GM10266 (cell line): ENCODE results near the gene C16orf92.

Source experiments
- DNase-seq: peaks from one replicate; pipeline ENCODE4 v3.0.0; 2012; ENCODE audit errors: extremely low spot score
- CTCF ChIP-seq: IDR thresholded peaks from 2 replicates; pipeline ENCODE4 v1.5.1; 2012; ENCODE audit warnings: mild to moderate bottlenecking, low read depth; ENCODE audit not compliant: control insufficient read depth, insufficient read depth; ENCODE audit errors: missing control alignments

Gene C16orf92

DNA sequence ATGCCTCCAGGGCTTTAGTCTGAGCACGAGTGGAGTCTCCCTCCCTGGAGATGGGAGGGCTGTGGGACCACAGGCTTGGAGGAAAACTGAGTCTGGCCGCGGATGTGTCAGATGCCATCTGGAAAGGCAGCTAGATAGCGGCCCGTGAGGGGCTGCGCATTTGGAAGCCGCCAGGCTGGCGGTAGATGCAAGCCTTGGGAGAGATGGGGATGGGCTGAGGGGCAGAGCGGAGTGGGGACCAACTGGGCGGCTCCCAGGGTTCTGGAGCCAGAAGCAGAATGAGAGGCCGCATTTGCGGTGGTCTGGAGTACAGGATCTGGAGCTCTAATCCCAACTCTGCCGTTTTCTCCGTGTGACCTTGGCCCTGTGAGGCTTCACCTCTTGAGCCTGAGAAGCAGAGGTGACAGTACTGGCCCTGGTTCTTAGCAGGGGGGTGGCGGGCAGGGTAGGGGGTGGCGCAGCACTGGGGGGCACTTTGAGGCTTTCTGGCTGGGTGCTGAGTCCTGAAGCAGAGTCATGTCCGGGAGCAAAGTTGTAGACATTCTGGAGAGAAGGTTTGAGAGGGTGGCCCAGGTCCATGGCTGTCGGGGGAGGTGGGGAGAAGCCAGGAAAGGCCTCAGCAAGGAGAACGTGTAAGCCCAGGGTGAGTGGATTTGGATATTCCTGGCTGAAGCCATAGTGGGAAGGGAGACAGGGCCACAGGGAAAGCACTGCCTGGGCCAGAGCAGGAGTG is 20.2 kb upstream of the C16orf92 start:
- TF ChIP-seq CTCF, result no peak
- DNase-seq, result no peak

- TF ChIP-seq CTCF, result no peak
- DNase-seq, result no peak
Measured at GRCh38 chr16:30003670-30004423, 19.2 kb upstream of the C16orf92 start.

GRCh38 chr16:30004424-30004776 is 18.6 kb upstream of the C16orf92 start:
- no peak for DNase-seq
- no peak for TF ChIP-seq CTCF

DNA sequence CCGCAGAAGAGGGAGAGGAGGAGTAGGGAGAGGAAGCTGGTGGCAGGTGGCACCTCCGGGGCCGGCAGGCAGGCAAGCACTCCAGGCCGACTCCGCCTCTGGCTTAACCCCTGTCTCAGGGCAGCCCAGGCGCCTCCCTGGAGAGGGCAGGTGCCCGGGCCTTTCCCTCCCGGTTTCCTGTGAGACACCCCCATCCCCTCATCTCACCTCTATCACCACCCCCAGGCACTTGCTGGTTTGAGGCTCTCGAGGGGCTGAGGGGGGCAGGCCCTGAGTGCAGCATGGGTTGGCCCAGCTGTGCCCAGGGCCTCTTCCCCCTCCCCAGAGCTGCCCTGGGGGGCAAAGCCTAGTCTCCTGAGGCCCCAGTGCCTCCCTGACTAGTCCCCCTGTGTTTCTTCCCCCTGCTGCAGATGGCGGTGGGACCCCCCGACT is 18.2 kb upstream of the C16orf92 start:
- peak; percentile 45 for DNase-seq
- no peak for TF ChIP-seq CTCF

DNA sequence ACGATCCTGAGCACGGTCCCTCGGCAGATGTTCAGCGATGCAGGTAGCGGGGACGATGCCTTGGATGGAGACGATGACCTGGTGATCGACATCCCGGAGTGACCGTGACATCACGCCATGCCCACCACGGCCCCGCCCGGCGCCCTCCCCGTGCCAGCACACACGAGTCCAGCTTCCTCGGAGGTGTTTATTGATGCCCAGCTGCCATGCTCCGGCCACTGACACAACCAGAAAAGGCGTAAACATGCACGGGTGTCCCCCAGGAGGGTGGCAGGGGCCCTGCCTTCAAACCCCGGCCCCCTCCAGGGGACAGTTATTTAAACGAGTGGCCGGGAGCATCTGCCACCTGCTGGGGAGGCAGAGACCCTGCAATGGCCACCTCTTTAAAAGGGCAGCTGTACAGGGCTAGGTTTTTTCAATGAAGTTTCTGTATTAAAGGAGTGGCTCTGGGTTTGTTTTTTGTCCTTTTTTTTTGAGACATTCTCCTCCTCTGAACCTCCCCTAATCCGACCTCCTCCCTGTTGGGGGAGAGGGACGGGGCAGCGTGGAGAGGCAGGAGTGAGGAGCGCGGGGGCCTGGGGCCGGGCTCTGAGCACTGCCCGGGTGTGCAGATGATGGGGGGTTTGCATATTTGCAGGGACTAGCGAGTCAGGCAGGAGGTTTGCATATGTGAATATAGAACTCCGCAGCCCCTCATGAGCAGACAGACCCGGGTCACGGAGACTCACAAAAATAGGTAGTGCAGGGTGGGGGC is 17.5 kb upstream of the C16orf92 start:
- DNase-seq, result peak; percentile 85
- peak; percentile 72 for TF ChIP-seq CTCF

GRCh38 chr16:30006095-30006473 is 16.9 kb upstream of the C16orf92 start:
- no peak for TF ChIP-seq CTCF

More at GRCh38 chr16:30006095-30006473, 16.9 kb upstream of the C16orf92 start:
- DNase-seq, result no peak
